Muscle of leg (tissue), 16 donors: ENCODE measurements around the gene ZBTB7B. TPM values are rescaled to one million over a fixed set of nuclear protein-coding genes. Genes with fewer than 3 reads are reported as not detected.
A peak's percentile ranks its signal among the peaks of the same experiment; 100 is the strongest.

Experiments
- DNase-seq: peaks from one replicate; pipeline ENCODE4 v3.0.0; 2013
- H3K27ac ChIP-seq: one replicate; pipeline ENCODE4 v1.5.1; 2013; ENCODE audit warnings: mild to moderate bottlenecking, low read length, control low read depth
- H3K27me3 ChIP-seq: one replicate; pipeline ENCODE4 v1.6.1; 2013; ENCODE audit warnings: low read length; ENCODE audit not compliant: control insufficient read depth, insufficient read depth
- H3K36me3 ChIP-seq: one replicate; pipeline ENCODE4 v1.6.1; 2013; ENCODE audit warnings: low read length; ENCODE audit not compliant: control insufficient read depth, insufficient read depth
- H3K4me1 ChIP-seq: one replicate; pipeline ENCODE4 v1.6.1; 2013; ENCODE audit warnings: low read length; ENCODE audit not compliant: control insufficient read depth, insufficient read depth
- H3K4me3 ChIP-seq: one replicate; pipeline ENCODE4 v1.5.1; 2013; ENCODE audit warnings: low read length, control low read depth
- H3K9me3 ChIP-seq: replicated peaks from 2 replicates; pipeline ENCODE4 v1.6.1; 2013; ENCODE audit warnings: low read depth, low read length; ENCODE audit not compliant: control insufficient read depth
- WGBS: methylation state at CpG from one replicate; pipeline ENCODE4 v1.1.5; 2013; ENCODE audit warnings: missing lambda C conversion rate; ENCODE audit not compliant: insufficient coverage; 5-methylcytosine and 5-hydroxymethylcytosine counted together
- long read RNA-seq, 11 donors: transcript quantifications; one replicate each; lab custom pipeline, GENCODE V29; 2026
- polyA plus RNA-seq, 8 donors: library from polyadenylated mRNA; unstranded; fragments of 120-200 nt; gene quantifications; one replicate each; pipeline versions ENCODE4 v1.2.1 to v1.2.3, GENCODE V29; 2013; ENCODE audit warnings: inconsistent platforms in 1 of 8, low replicate concordance in 1 of 8; ENCODE audit not compliant: insufficient read length in 8 of 8, insufficient read depth in 1 of 8
- total RNA-seq: library from RNA; stranded (reverse); fragments of 120-200 nt; gene quantifications from one replicate; pipeline ENCODE4 v1.2.4, GENCODE V29; 2013

Gene ZBTB7B
- 7.6 TPM for total RNA-seq
- 10 to 100 TPM in 2 of 8 donors, 1 to 10 TPM in 6; 6.6 to 11.3 (median 9.5) TPM for polyA plus RNA-seq
- long read RNA-seq, donor 1, partial matches to known transcripts = 0 of 3 reads
- long read RNA-seq, donor 1, other reads (novel, unspliced or antisense) = 0 of 3 reads
- long read RNA-seq, donor 2 = 0 reads
- long read RNA-seq, donor 3, partial matches to known transcripts = 0 of 1 reads
- long read RNA-seq, donor 3, other reads (novel, unspliced or antisense) = 0 of 1 reads
- long read RNA-seq, donor 4, partial matches to known transcripts = 0 of 1 reads
- long read RNA-seq, donor 4, other reads (novel, unspliced or antisense) = 0 of 1 reads
- long read RNA-seq, donor 5, partial matches to known transcripts = 0 of 2 reads
- long read RNA-seq, donor 5, other reads (novel, unspliced or antisense) = 0 of 2 reads
- long read RNA-seq, donor 6 = 0 reads
- long read RNA-seq, donor 7, partial matches to known transcripts = 0 of 1 reads
- long read RNA-seq, donor 7, other reads (novel, unspliced or antisense) = 0 of 1 reads
- long read RNA-seq, donor 8 = 0 reads
- long read RNA-seq, donor 9, partial matches to known transcripts = 0 of 3 reads
- long read RNA-seq, donor 9, other reads (novel, unspliced or antisense) = 0 of 3 reads
- long read RNA-seq, donor 10, partial matches to known transcripts = 0 of 1 reads
- long read RNA-seq, donor 10, other reads (novel, unspliced or antisense) = 0 of 1 reads
- long read RNA-seq, donor 11, partial matches to known transcripts = 0 of 1 reads
- long read RNA-seq, donor 11, other reads (novel, unspliced or antisense) = 0 of 1 reads

GRCh38 chr1:155002464-155003226 lies at the start of gene ZBTB7B:
Gene ZBTB7B (plus strand): TSS chr1:155002802. CDS start chr1:155014661, 11,859 bp downstream.
- Histone ChIP-seq H3K27me3 (no peaks in the 10 kb centered on the region), H3K36me3 (no peaks in the 10 kb centered on the region), H3K9me3 (no peaks in the 10 kb centered on the region), H3K4me1 (peaks cover 72% of the 10 kb centered on the region), H3K27ac (peak within 1 kb of the TSS; percentile 96), H3K4me3 (peak within 1 kb of the TSS; percentile 86)
- under 1% methylated on average over 14 of the region's 35 CpGs for WGBS
- DNase-seq = no peak

- Histone ChIP-seq H3K4me3 (no peak overlapping the region), H3K36me3 (peaks cover 38% of the 10 kb centered on the region), H3K4me1 (peaks cover 60% of the 10 kb centered on the region), H3K27me3 (no peaks in the 10 kb centered on the region), H3K9me3 (no peaks in the 10 kb centered on the region), H3K27ac (no peak overlapping the region)
- WGBS = 92% methylated on average over 2 of the region's 2 CpGs
- no peak for DNase-seq
Measured at GRCh38 chr1:154953611-154954038, 49.0 kb upstream of the ZBTB7B start.

- peak overlapping the region; percentile 96 for H3K27ac ChIP-seq
- no peaks in the 10 kb centered on the region for H3K9me3 ChIP-seq
- peak overlapping the region; percentile 65 for H3K4me3 ChIP-seq
- no peaks in the 10 kb centered on the region for H3K27me3 ChIP-seq
- WGBS = no CpG with 5 or more reads among the region's 3 CpGs
- no peak for DNase-seq
- peaks cover 44% of the 10 kb centered on the region for H3K36me3 ChIP-seq
- peaks cover 64% of the 10 kb centered on the region for H3K4me1 ChIP-seq
Measured at GRCh38 chr1:154954541-154954940, 48.1 kb upstream of the ZBTB7B start.

- peak overlapping the region; percentile 96 for H3K27ac ChIP-seq
- 12% methylated on average over 2 of the region's 4 CpGs for WGBS
- H3K9me3 ChIP-seq = no peaks in the 10 kb centered on the region
- DNase-seq = peak; percentile 84
- H3K4me3 ChIP-seq = peak overlapping the region; percentile 65
- peaks cover 47% of the 10 kb centered on the region for H3K36me3 ChIP-seq
- H3K4me1 ChIP-seq = peaks cover 67% of the 10 kb centered on the region
- no peaks in the 10 kb centered on the region for H3K27me3 ChIP-seq
Measured at GRCh38 chr1:154955039-154955717, 47.4 kb upstream of the ZBTB7B start.

- WGBS = 0% methylated on average over 11 of the region's 18 CpGs
- Histone ChIP-seq H3K9me3 (no peaks in the 10 kb centered on the region), H3K4me1 (peaks cover 73% of the 10 kb centered on the region), H3K36me3 (peaks cover 42% of the 10 kb centered on the region), H3K4me3 (peak within 1 kb of the TSS; percentile 65), H3K27me3 (no peaks in the 10 kb centered on the region), H3K27ac (peak within 1 kb of the TSS; percentile 96)
- peak; percentile 99 for DNase-seq
Measured at GRCh38 chr1:154955718-154956543, 46.7 kb upstream of the ZBTB7B start, which contains the start of gene PBXIP1. Gene PBXIP1 (minus strand): TSS chr1:154956099. CDS start chr1:154953721, 2,378 bp downstream.

GRCh38 chr1:154956544-154956941 lies 46.1 kb upstream of the ZBTB7B start:
- Histone ChIP-seq H3K4me1 (peaks cover 74% of the 10 kb centered on the region), H3K27me3 (no peaks in the 10 kb centered on the region), H3K9me3 (no peaks in the 10 kb centered on the region), H3K36me3 (peaks cover 36% of the 10 kb centered on the region), H3K27ac (peak overlapping the region; percentile 96), H3K4me3 (peak overlapping the region; percentile 65)
- peak; percentile 90 for DNase-seq
- WGBS = 12% methylated on average over 3 of the region's 6 CpGs

GRCh38 chr1:154957091-154957657 lies 45.4 kb upstream of the ZBTB7B start:
- peaks cover 68% of the 10 kb centered on the region for H3K4me1 ChIP-seq
- H3K4me3 ChIP-seq = no peak overlapping the region
- no peaks in the 10 kb centered on the region for H3K27me3 ChIP-seq
- H3K36me3 ChIP-seq = peaks cover 33% of the 10 kb centered on the region
- WGBS = no CpG with 5 or more reads among the region's 9 CpGs
- DNase-seq = no peak
- H3K9me3 ChIP-seq = no peaks in the 10 kb centered on the region
- peak overlapping the region; percentile 96 for H3K27ac ChIP-seq

GRCh38 chr1:154958036-154958435 lies 44.6 kb upstream of the ZBTB7B start:
- no peak for DNase-seq
- Histone ChIP-seq H3K9me3 (no peaks in the 10 kb centered on the region), H3K27me3 (no peaks in the 10 kb centered on the region), H3K4me1 (peaks cover 66% of the 10 kb centered on the region), H3K27ac (peak overlapping the region; percentile 96), H3K4me3 (no peak overlapping the region), H3K36me3 (peaks cover 31% of the 10 kb centered on the region)
- WGBS = no CpG with 5 or more reads among the region's 2 CpGs
